WI38 (cell line): ENCODE results near the gene HSPA1A.
A peak's percentile ranks its signal among the peaks of the same experiment; 100 is the strongest.

Experiments
- H3K4me3 ChIP-seq: 2 replicates; pipeline ENCODE4 v1.5.1; 2011; ENCODE audit warnings: low read depth, mild to moderate bottlenecking, control low read depth, low read length
- TF ChIP-seq, protein P1 (sequence below): IDR thresholded peaks from 2 replicates; pipeline ENCODE4 v1.5.1; 2012; ENCODE audit warnings: low read depth, mild to moderate bottlenecking, control low read depth, low read length

Gene HSPA1A

GRCh38 chr6:31815025-31815838 lies at the start of gene HSPA1A, which contains the start of gene HSPA1L:
TSS of gene HSPA1A (plus strand) at chr6:31815543. CDS start at chr6:31815757, 214 bp downstream.
TSS of gene HSPA1L (minus strand) at chr6:31815283. CDS start at chr6:31811972, 3,311 bp downstream.
- TF ChIP-seq, protein P1, sequence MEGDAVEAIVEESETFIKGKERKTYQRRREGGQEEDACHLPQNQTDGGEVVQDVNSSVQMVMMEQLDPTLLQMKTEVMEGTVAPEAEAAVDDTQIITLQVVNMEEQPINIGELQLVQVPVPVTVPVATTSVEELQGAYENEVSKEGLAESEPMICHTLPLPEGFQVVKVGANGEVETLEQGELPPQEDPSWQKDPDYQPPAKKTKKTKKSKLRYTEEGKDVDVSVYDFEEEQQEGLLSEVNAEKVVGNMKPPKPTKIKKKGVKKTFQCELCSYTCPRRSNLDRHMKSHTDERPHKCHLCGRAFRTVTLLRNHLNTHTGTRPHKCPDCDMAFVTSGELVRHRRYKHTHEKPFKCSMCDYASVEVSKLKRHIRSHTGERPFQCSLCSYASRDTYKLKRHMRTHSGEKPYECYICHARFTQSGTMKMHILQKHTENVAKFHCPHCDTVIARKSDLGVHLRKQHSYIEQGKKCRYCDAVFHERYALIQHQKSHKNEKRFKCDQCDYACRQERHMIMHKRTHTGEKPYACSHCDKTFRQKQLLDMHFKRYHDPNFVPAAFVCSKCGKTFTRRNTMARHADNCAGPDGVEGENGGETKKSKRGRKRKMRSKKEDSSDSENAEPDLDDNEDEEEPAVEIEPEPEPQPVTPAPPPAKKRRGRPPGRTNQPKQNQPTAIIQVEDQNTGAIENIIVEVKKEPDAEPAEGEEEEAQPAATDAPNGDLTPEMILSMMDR: no peak
- H3K4me3 ChIP-seq: peak within 1 kb of the TSS; percentile 72

DNA sequence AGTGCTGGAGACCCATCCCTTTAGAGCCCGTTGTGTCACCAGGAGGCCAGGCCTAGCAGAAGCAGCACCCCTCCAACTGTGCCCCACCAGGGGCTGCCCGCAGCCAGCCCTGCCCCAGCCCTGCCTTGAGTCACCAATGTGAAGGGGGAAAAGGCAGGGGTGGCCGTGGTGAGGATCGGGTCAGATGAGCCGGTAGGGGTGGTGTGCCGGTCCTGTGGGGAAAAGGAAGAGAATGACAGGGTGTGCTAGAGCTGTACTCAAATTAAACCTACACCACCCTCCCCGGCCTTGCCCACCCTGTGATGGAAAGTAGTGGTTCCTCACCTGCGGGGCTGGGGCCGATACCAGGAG lies 49.8 kb upstream of the HSPA1A start:
- TF ChIP-seq, protein P1: no peak
- no peak overlapping the region for H3K4me3 ChIP-seq

GRCh38 chr6:31765910-31766794 lies 49.2 kb upstream of the HSPA1A start:
- TF ChIP-seq, protein P1: no peak
- no peak overlapping the region for H3K4me3 ChIP-seq

GRCh38 chr6:31767096-31767645 lies 48.2 kb upstream of the HSPA1A start:
- no peak overlapping the region for H3K4me3 ChIP-seq
- TF ChIP-seq, protein P1: no peak

DNA sequence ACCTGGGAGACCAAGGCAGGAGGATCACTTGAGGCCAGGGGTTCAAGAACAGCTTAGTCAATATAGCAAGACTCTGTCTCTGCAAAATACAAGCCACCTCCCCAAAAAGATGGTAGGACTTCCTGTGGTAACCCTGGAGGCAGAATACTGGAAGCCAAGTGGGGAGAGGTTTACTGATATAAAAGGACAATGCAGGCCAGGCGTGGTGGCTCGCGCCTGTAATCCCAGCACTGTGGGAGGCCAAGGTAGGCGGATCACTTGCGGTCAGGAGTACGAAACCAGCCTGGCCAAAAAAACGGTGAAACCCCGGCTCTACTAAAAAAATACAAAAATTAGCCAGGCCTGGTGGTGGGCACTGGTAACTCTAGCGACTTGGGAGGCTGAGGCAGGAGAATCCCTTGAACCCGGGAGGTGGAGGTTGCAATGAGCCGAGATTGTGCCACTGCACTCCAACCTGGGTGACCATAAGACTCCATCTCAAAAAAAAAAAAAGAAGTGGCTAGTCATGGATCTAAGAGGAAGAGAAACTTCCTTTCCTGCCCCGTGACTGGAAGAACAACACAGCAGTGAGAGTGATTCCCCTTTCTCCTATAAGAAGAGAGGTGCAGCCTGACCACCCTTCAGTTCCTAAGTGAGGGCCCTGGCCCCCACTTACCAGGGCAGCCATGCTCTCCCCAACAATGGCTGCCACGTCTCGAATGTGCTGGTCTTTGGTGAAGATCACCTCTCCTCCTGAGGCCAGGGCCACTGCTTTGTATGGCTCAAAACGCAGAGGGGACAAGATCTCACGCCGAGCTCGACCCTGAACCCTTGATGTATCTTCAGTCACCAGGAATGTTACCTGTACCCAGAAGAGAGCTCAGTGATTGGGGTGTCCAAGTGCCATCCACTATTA lies 46.7 kb upstream of the HSPA1A start:
- TF ChIP-seq, protein P1: no peak
- no peak overlapping the region for H3K4me3 ChIP-seq

GRCh38 chr6:31769684-31770371 lies 45.5 kb upstream of the HSPA1A start:
- TF ChIP-seq, protein P1: peak; percentile 86
- H3K4me3 ChIP-seq: no peak overlapping the region
